GM18526 (cell line): ENCODE results near the gene POLR3H.

Experiments
- POLR2A ChIP-seq: IDR thresholded peaks from 3 replicates; pipeline ENCODE4 v1.6.1; 2011; ENCODE audit not compliant: insufficient read length; ENCODE audit errors: extremely low read depth

Gene POLR3H

GRCh38 chr22:41482319-41482935, 61.8 kb downstream of the POLR3H start:
- no peak for TF ChIP-seq POLR2A

GRCh38 chr22:41481925-41482318, 62.3 kb downstream of the POLR3H start:
- no peak for TF ChIP-seq POLR2A

- no peak for TF ChIP-seq POLR2A
Measured at GRCh38 chr22:41481131-41481830, 63.0 kb downstream of the POLR3H start.

GRCh38 chr22:41480397-41480735, 63.9 kb downstream of the POLR3H start:
- TF ChIP-seq POLR2A: no peak

- no peak for TF ChIP-seq POLR2A
Measured at GRCh38 chr22:41479671-41480396, 64.4 kb downstream of the POLR3H start.

GRCh38 chr22:41478891-41479521, 65.3 kb downstream of the POLR3H start:
- no peak for TF ChIP-seq POLR2A

GRCh38 chr22:41478473-41478872, 65.8 kb downstream of the POLR3H start:
- no peak for TF ChIP-seq POLR2A
